ENCODE measurements around the gene MDC1.
"Not testable (repeated sequence)": the region's sequence is repeated elsewhere in the genome, so short reads cannot be mapped to it uniquely, and the experiment has no call there.

The MDC1 gene

GRCh38 chr6:30717129-30717844, at the start of gene MDC1:
MDC1 (minus strand) TSS chr6:30717281; CDS start chr6:30715175, 2,106 bp downstream.
- peak; percentile 95 to 99 for DNase-seq (ENCODE audit: low read depth in 1 of 2, low spot score in 1 of 2)

GRCh38 chr6:30766461-30767157, 49.5 kb upstream of the MDC1 start:
- DNase-seq (ENCODE audit: low read depth in 1 of 2, low spot score in 1 of 2) = no peak

GRCh38 chr6:30765495-30765894, 48.4 kb upstream of the MDC1 start:
- DNase-seq (ENCODE audit: low read depth in 1 of 2, low spot score in 1 of 2) = not testable (repeated sequence)

- not testable (repeated sequence) for DNase-seq (ENCODE audit: low read depth in 1 of 2, low spot score in 1 of 2)
Measured at GRCh38 chr6:30764490-30765043, 47.5 kb upstream of the MDC1 start.

- no peak for DNase-seq (ENCODE audit: low read depth in 1 of 2, low spot score in 1 of 2)
Measured at GRCh38 chr6:30763618-30764489, 46.8 kb upstream of the MDC1 start.

GRCh38 chr6:30763155-30763617, 46.1 kb upstream of the MDC1 start:
- DNase-seq (ENCODE audit: low read depth in 1 of 2, low spot score in 1 of 2) = no peak

- DNase-seq (ENCODE audit: low read depth in 1 of 2, low spot score in 1 of 2) = no peak
Measured at GRCh38 chr6:30761791-30762429, 44.8 kb upstream of the MDC1 start.

- DNase-seq (ENCODE audit: low read depth in 1 of 2, low spot score in 1 of 2) = no peak
Measured at GRCh38 chr6:30760549-30760948, 43.5 kb upstream of the MDC1 start.

GRCh38 chr6:30759575-30760239, 42.6 kb upstream of the MDC1 start:
- DNase-seq (ENCODE audit: low read depth in 1 of 2, low spot score in 1 of 2) = no peak

GRCh38 chr6:30757261-30757904, 40.3 kb upstream of the MDC1 start:
- no peak for DNase-seq (ENCODE audit: low read depth in 1 of 2, low spot score in 1 of 2)

- DNase-seq (ENCODE audit: low read depth in 1 of 2, low spot score in 1 of 2) = not testable (repeated sequence)
Measured at GRCh38 chr6:30756405-30757003, 39.4 kb upstream of the MDC1 start.

- no peak for DNase-seq (ENCODE audit: low read depth in 1 of 2, low spot score in 1 of 2)
Measured at GRCh38 chr6:30754631-30755030, 37.5 kb upstream of the MDC1 start.

GRCh38 chr6:30752157-30752927, 35.3 kb upstream of the MDC1 start:
- DNase-seq (ENCODE audit: low read depth in 1 of 2, low spot score in 1 of 2) = no peak

GRCh38 chr6:30750379-30750668, 33.2 kb upstream of the MDC1 start:
- DNase-seq (ENCODE audit: low read depth in 1 of 2, low spot score in 1 of 2) = no peak

- DNase-seq (ENCODE audit: low read depth in 1 of 2, low spot score in 1 of 2) = no peak
Measured at GRCh38 chr6:30749554-30750378, 32.7 kb upstream of the MDC1 start.

- no peak for DNase-seq (ENCODE audit: low read depth in 1 of 2, low spot score in 1 of 2)
Measured at GRCh38 chr6:30748851-30749540, 31.9 kb upstream of the MDC1 start.
